Measurements from ENCODE around the gene AUP1. TPM values are rescaled to one million over a fixed set of nuclear protein-coding genes. Genes with fewer than 3 reads are reported as not detected.

AUP1 gene
- total and polyA plus RNA-seq, 2 of the 8 experiments (the other 6 are each of a cell fraction or from before 2014, with no cell fraction given), result 83.4 to 121 TPM

GRCh38 chr2:74576863-74577229 is 47.3 kb upstream of the AUP1 start (continued):
- no peak for TF ChIP-seq TEAD4 (IDR thresholded peaks at IDR 0.05; ENCODE audit: low read depth, low read length)
- no peak for TF ChIP-seq TAF7 (optimal IDR thresholded peaks at IDR 0.05; ENCODE audit: borderline replicate concordance, low read depth, low read length)
- TF ChIP-seq SAP30 (IDR thresholded peaks at IDR 0.05; ENCODE audit: insufficient read depth, insufficient replicate concordance, low read length), result no peak
- TF ChIP-seq USF2 (IDR thresholded peaks at IDR 0.05; ENCODE audit: low read length), result no peak
- no peak for TF ChIP-seq RFX5 (IDR thresholded peaks at IDR 0.05; ENCODE audit: borderline replicate concordance, low read depth, low read length)
